Gastroesophageal sphincter (tissue), 4 donors: ENCODE measurements around the gene ZNF219. TPM values are rescaled to one million over a fixed set of nuclear protein-coding genes. Genes with fewer than 3 reads are reported as not detected.
A peak's percentile ranks its signal among the peaks of the same experiment; 100 is the strongest.

Experiments used
- ATAC-seq: fragments of 150-250 bp; one replicate; pipeline ENCODE4 v1.9.1; 2016; ENCODE audit warnings: mild to moderate bottlenecking, moderate library complexity
- H3K27ac ChIP-seq, 4 donors: fragments of 200-600 bp; sonication (generic) in 3 of 4; 1 replicate in 3 of 4; 2 replicates in 1 of 4; pipeline ENCODE4 v1.5.1; 2016 to 2019
- H3K27me3 ChIP-seq: fragments of 200-600 bp; sonication (generic); one replicate; pipeline ENCODE4 v1.5.1; 2019
- H3K36me3 ChIP-seq, 2 donors: fragments of 200-600 bp; sonication (generic); one replicate each; pipeline ENCODE4 v1.5.1; 2019; ENCODE audit warnings: control low read depth in 1 of 2
- H3K4me1 ChIP-seq, 3 donors: fragments of 200-600 bp; sonication (generic); 1 replicate in 2 of 3; 2 replicates in 1 of 3; pipeline ENCODE4 v1.5.1; 2016 to 2019; ENCODE audit warnings: control low read depth in 2 of 3
- H3K4me3 ChIP-seq, 2 donors: fragments of 200-600 bp; sonication (generic); one replicate each; pipeline ENCODE4 v1.5.1; 2019; ENCODE audit warnings: mild to moderate bottlenecking in 1 of 2, moderate library complexity in 1 of 2
- H3K9me3 ChIP-seq, 3 donors: fragments of 200-600 bp; sonication (generic); one replicate each; pipeline ENCODE4 v1.5.1; 2017 to 2019; ENCODE audit warnings: control low read depth in 2 of 3
- CTCF ChIP-seq, 4 experiments: fragments of 200-600 bp in 2 of 4; fragments of 450-650 bp in 2 of 4; sonication (generic) in 1 of 4; IDR thresholded peaks; one replicate each; pipeline ENCODE4 v1.5.1; 2017 to 2019; ENCODE audit warnings: antibody characterized with exemption in 4 of 4, mild to moderate bottlenecking in 2 of 4, moderate library complexity in 2 of 4
- EP300 ChIP-seq: sonication (generic); formaldehyde crosslinking; IDR thresholded peaks from one replicate; pipeline ENCODE4 v1.6.1; 2017; ENCODE audit warnings: antibody characterized with exemption, mild to moderate bottlenecking
- POLR2A ChIP-seq, 2 donors: fragments of 450-650 bp; IDR thresholded peaks; one replicate each; pipeline ENCODE4 v1.6.1; 2017; ENCODE audit warnings: antibody characterized with exemption in 2 of 2, mild to moderate bottlenecking in 2 of 2, moderate library complexity in 1 of 2
- POLR2AphosphoS5 ChIP-seq: sonication (generic); formaldehyde crosslinking; IDR thresholded peaks from one replicate; pipeline ENCODE4 v1.6.1; 2017; ENCODE audit warnings: antibody characterized with exemption
- WGBS, 2 donors: methylation state at CpG; one replicate each; pipeline ENCODE4 v1.1.5; 2018; ENCODE audit warnings: low coverage in 1 of 2; 5-methylcytosine and 5-hydroxymethylcytosine counted together
- total RNA-seq, 4 donors: library from RNA; depleted of rRNA; stranded (reverse); fragments of >200 nt; gene quantifications; one replicate each; pipeline ENCODE4 v1.1.0, GENCODE V29; 2016

ZNF219 gene
- total RNA-seq, 4 donors from 2014 or later, result 42.5 to 112 (median 77.4) TPM

- TF ChIP-seq EP300 (no peak), CTCF (IDR thresholded peaks at IDR 0.05) (no peak), POLR2A (IDR thresholded peaks at IDR 0.05) (no peak), POLR2AphosphoS5 (no peak)
- H3K27ac ChIP-seq, result peak overlapping the region in 3 of 4 donors; percentile 88 to 93 (median 89)
- no CpG with 5 or more reads among the region's 9 CpGs for WGBS, 2 donors
- H3K27me3 ChIP-seq, result no peaks in the 10 kb centered on the region
- no peaks in the 10 kb centered on the region for H3K9me3 ChIP-seq
- H3K4me1 ChIP-seq, result peaks cover 0 to 47% (median 22%) of the 10 kb centered on the region in 3 donors
- H3K4me3 ChIP-seq, result no peak overlapping the region
- H3K36me3 ChIP-seq, result peaks cover 0 to 51% of the 10 kb centered on the region in 2 donors
- no peak for ATAC-seq
Observed at GRCh38 chr14:21072781-21073339, 25.6 kb downstream of the ZNF219 start.

GRCh38 chr14:21072031-21072473, 26.4 kb downstream of the ZNF219 start:
- ATAC-seq, result peak; percentile 38
- TF ChIP-seq EP300, result no peak
- H3K36me3 ChIP-seq, result peaks cover 0 to 43% of the 10 kb centered on the region in 2 donors
- peaks cover 0 to 47% (median 22%) of the 10 kb centered on the region in 3 donors for H3K4me1 ChIP-seq
- WGBS, 2 donors, result 0 to 26% methylated on average over 1 to 4 of the region's 4 CpGs
- H3K27me3 ChIP-seq, result no peaks in the 10 kb centered on the region
- H3K4me3 ChIP-seq, result peak overlapping the region; percentile 66 to 78
- peak overlapping the region; percentile 2 to 93 (median 88) for H3K27ac ChIP-seq
- H3K9me3 ChIP-seq, result no peaks in the 10 kb centered on the region

- Histone ChIP-seq H3K9me3 (no peaks in the 10 kb centered on the region), H3K4me1 (peaks cover 0 to 47% (median 22%) of the 10 kb centered on the region in 3 donors), H3K27ac (peak overlapping the region; percentile 2 to 93 (median 88)), H3K4me3 (peak overlapping the region; percentile 66 to 78), H3K27me3 (no peaks in the 10 kb centered on the region), H3K36me3 (peaks cover 0 to 37% of the 10 kb centered on the region in 2 donors)
- no CpG with 5 or more reads among the region's 37 CpGs for WGBS, 2 donors
- TF ChIP-seq EP300, result no peak
- TF ChIP-seq CTCF (IDR thresholded peaks at IDR 0.05), result peak in 1 of 4 experiments; percentile 9
- TF ChIP-seq POLR2AphosphoS5, result peak; percentile 44
- peak in 1 of 2 donors; percentile 15 for TF ChIP-seq POLR2A (IDR thresholded peaks at IDR 0.05)
- peak; percentile 74 for ATAC-seq
Observed at GRCh38 chr14:21071225-21072030, 27.0 kb downstream of the ZNF219 start.

GRCh38 chr14:21070610-21071224, 27.7 kb downstream of the ZNF219 start:
- peak; percentile 10 for ATAC-seq
- H3K27ac ChIP-seq, result peak overlapping the region; percentile 30 to 93 (median 88)
- WGBS, 2 donors, result 0 to 1% methylated on average over 1 to 10 of the region's 23 CpGs
- peak overlapping the region; percentile 66 to 78 for H3K4me3 ChIP-seq
- H3K27me3 ChIP-seq, result no peaks in the 10 kb centered on the region
- TF ChIP-seq CTCF (IDR thresholded peaks at IDR 0.05) (no peak), POLR2A (IDR thresholded peaks at IDR 0.05) (peak in 1 of 2 donors; percentile 6)
- H3K9me3 ChIP-seq, result no peaks in the 10 kb centered on the region
- peaks cover 0 to 47% (median 22%) of the 10 kb centered on the region in 3 donors for H3K4me1 ChIP-seq
- peaks cover 0 to 30% of the 10 kb centered on the region in 2 donors for H3K36me3 ChIP-seq

GRCh38 chr14:21070083-21070609, 28.3 kb downstream of the ZNF219 start, which contains the start of gene ARHGEF40:
Gene ARHGEF40 (plus strand): TSS chr14:21070304. CDS start chr14:21070397, 93 bp downstream.
- peak; percentile 70 for ATAC-seq
- H3K4me3 ChIP-seq, result peak within 1 kb of the TSS; percentile 66 to 78
- peaks cover 0 to 24% of the 10 kb centered on the region in 2 donors for H3K36me3 ChIP-seq
- peak within 1 kb of the TSS; percentile 30 to 93 (median 88) for H3K27ac ChIP-seq
- peaks cover 0 to 47% (median 22%) of the 10 kb centered on the region in 3 donors for H3K4me1 ChIP-seq
- WGBS, 2 donors, result 0% methylated on average over 5 to 9 of the region's 63 CpGs
- H3K27me3 ChIP-seq, result no peaks in the 10 kb centered on the region
- TF ChIP-seq CTCF (IDR thresholded peaks at IDR 0.05) (no peak), POLR2A (IDR thresholded peaks at IDR 0.05) (peak; percentile 38 to 44)
- no peaks in the 10 kb centered on the region for H3K9me3 ChIP-seq
